ENCODE measurements around the gene CA4.

CA4 gene

GRCh38 chr17:60157487-60158040 is 7.8 kb downstream of the CA4 start:
- TF ChIP-seq L3MBTL2 (conservative IDR thresholded peaks at IDR 0.05) (no peak), BHLHE40 (IDR thresholded peaks at IDR 0.05; ENCODE audit: borderline replicate concordance) (no peak), FOXK2 (IDR thresholded peaks at IDR 0.05) (no peak), ZNF384 (IDR thresholded peaks at IDR 0.05) (no peak), FOXA1 (IDR thresholded peaks at IDR 0.05) (no peak), SUZ12 (IDR thresholded peaks at IDR 0.05) (no peak), NFRKB (IDR thresholded peaks at IDR 0.05) (no peak), SP1 (IDR thresholded peaks at IDR 0.05) (no peak), FOXM1 (IDR thresholded peaks at IDR 0.05; ENCODE audit: borderline replicate concordance) (no peak), LEF1 (IDR thresholded peaks at IDR 0.05; ENCODE audit: borderline replicate concordance) (no peak), PKNOX1 (IDR thresholded peaks at IDR 0.05) (no peak), CTBP1 (IDR thresholded peaks at IDR 0.05; ENCODE audit: borderline replicate concordance) (no peak), ELF4 (IDR thresholded peaks at IDR 0.05) (no peak), ARNT (IDR thresholded peaks at IDR 0.05) (no peak), TARDBP (IDR thresholded peaks at IDR 0.05) (no peak), HDGF (IDR thresholded peaks at IDR 0.05; ENCODE audit: borderline replicate concordance) (no peak)
- no peak for DNase-seq (ENCODE audit: extremely low spot score)
- ChIA-PET CTCF (interaction anchor here (1.2 kb wide), 1 partner anchor 73 kb away, joined by 3 read pairs; no protein-coding TSS in a partner anchor), POLR2A (interaction anchor here (1.0 kb wide), 1 partner anchor 1770 kb away, joined by 3 read pairs; no protein-coding TSS in a partner anchor)

- POLR2A ChIA-PET, result interaction anchor here (1.0 kb wide), 1 partner anchor 1768 kb away, joined by 3 read pairs; no protein-coding TSS in a partner anchor
- TF ChIP-seq LEF1 (IDR thresholded peaks at IDR 0.05; ENCODE audit: borderline replicate concordance) (no peak), PKNOX1 (IDR thresholded peaks at IDR 0.05) (no peak), FOXA1 (IDR thresholded peaks at IDR 0.05) (no peak), SP1 (IDR thresholded peaks at IDR 0.05) (no peak), L3MBTL2 (conservative IDR thresholded peaks at IDR 0.05) (no peak), BHLHE40 (IDR thresholded peaks at IDR 0.05; ENCODE audit: borderline replicate concordance) (no peak), ELF4 (IDR thresholded peaks at IDR 0.05) (no peak), ARNT (IDR thresholded peaks at IDR 0.05) (no peak), NFRKB (IDR thresholded peaks at IDR 0.05) (no peak), HDGF (IDR thresholded peaks at IDR 0.05; ENCODE audit: borderline replicate concordance) (no peak), ZNF384 (IDR thresholded peaks at IDR 0.05) (no peak), TARDBP (IDR thresholded peaks at IDR 0.05) (no peak), FOXK2 (IDR thresholded peaks at IDR 0.05) (no peak)
- CTCF ChIA-PET, result interaction anchor here (0.8 kb wide), 1 partner anchor 72 kb away, joined by 3 read pairs; no protein-coding TSS in a partner anchor
- no peak for DNase-seq (ENCODE audit: extremely low spot score)
These were observed 9.1 kb downstream of the CA4 start for GRCh38 chr17:60158751-60159478.

GRCh38 chr17:60159479-60159866 is 9.7 kb downstream of the CA4 start:
- TF ChIP-seq SP1 (IDR thresholded peaks at IDR 0.05), result no peak
- no peak for TF ChIP-seq FOXK2 (IDR thresholded peaks at IDR 0.05)
- ChIA-PET POLR2A (no interaction called here), CTCF (interaction anchor here (0.8 kb wide), 1 partner anchor 72 kb away, joined by 3 read pairs; no protein-coding TSS in a partner anchor)
- DNase-seq (ENCODE audit: extremely low spot score), result no peak

GRCh38 chr17:60160829-60161501 is 11.2 kb downstream of the CA4 start:
- DNase-seq (ENCODE audit: extremely low spot score), result no peak
- POLR2A ChIA-PET, result no interaction called here
- CTCF ChIA-PET, result interaction anchor here (0.7 kb wide), 2 partner anchors 477 to 1337 kb away, joined by 3 to 4 read pairs; no protein-coding TSS in a partner anchor
- TF ChIP-seq L3MBTL2 (conservative IDR thresholded peaks at IDR 0.05) (no peak), SP1 (IDR thresholded peaks at IDR 0.05) (no peak), PKNOX1 (IDR thresholded peaks at IDR 0.05) (no peak), ELF4 (IDR thresholded peaks at IDR 0.05) (no peak), ARNT (IDR thresholded peaks at IDR 0.05) (no peak), FOXA1 (IDR thresholded peaks at IDR 0.05) (no peak), FOXK2 (IDR thresholded peaks at IDR 0.05) (no peak), SUZ12 (IDR thresholded peaks at IDR 0.05) (no peak), BHLHE40 (IDR thresholded peaks at IDR 0.05; ENCODE audit: borderline replicate concordance) (no peak), NFRKB (IDR thresholded peaks at IDR 0.05) (no peak), FOXM1 (IDR thresholded peaks at IDR 0.05; ENCODE audit: borderline replicate concordance) (no peak), CTBP1 (IDR thresholded peaks at IDR 0.05; ENCODE audit: borderline replicate concordance) (no peak)

GRCh38 chr17:60161598-60162330 is 12.0 kb downstream of the CA4 start:
- no peak for DNase-seq (ENCODE audit: extremely low spot score)
- ChIA-PET POLR2A (interaction anchor here (1.0 kb wide), 1 partner anchor 15 kb away, joined by 3 read pairs; no protein-coding TSS in a partner anchor), CTCF (no interaction called here)
- no peak for TF ChIP-seq NFRKB (IDR thresholded peaks at IDR 0.05)
- no peak for TF ChIP-seq ELF4 (IDR thresholded peaks at IDR 0.05)
- no peak for TF ChIP-seq SUZ12 (IDR thresholded peaks at IDR 0.05)
- TF ChIP-seq ARNT (IDR thresholded peaks at IDR 0.05), result no peak
- no peak for TF ChIP-seq BHLHE40 (IDR thresholded peaks at IDR 0.05; ENCODE audit: borderline replicate concordance)
- no peak for TF ChIP-seq HDGF (IDR thresholded peaks at IDR 0.05; ENCODE audit: borderline replicate concordance)
- TF ChIP-seq ZNF384 (IDR thresholded peaks at IDR 0.05), result no peak
- TF ChIP-seq FOXM1 (IDR thresholded peaks at IDR 0.05; ENCODE audit: borderline replicate concordance), result no peak
- no peak for TF ChIP-seq PKNOX1 (IDR thresholded peaks at IDR 0.05)
- no peak for TF ChIP-seq FOXK2 (IDR thresholded peaks at IDR 0.05)
- no peak for TF ChIP-seq LEF1 (IDR thresholded peaks at IDR 0.05; ENCODE audit: borderline replicate concordance)
- TF ChIP-seq L3MBTL2 (conservative IDR thresholded peaks at IDR 0.05), result no peak
- TF ChIP-seq SP1 (IDR thresholded peaks at IDR 0.05), result no peak
- no peak for TF ChIP-seq FOXA1 (IDR thresholded peaks at IDR 0.05)
- TF ChIP-seq TARDBP (IDR thresholded peaks at IDR 0.05), result no peak
- no peak for TF ChIP-seq CTBP1 (IDR thresholded peaks at IDR 0.05; ENCODE audit: borderline replicate concordance)
